Neural cell (in vitro differentiated cells): ENCODE results near the gene MARK2. TPM values are rescaled to one million over a fixed set of nuclear protein-coding genes. Genes with fewer than 3 reads are reported as not detected.

Source experiments
- H2AFZ ChIP-seq: fragments of 200-600, 300-800 bp; sonication (generic), shearing (Covaris generic); 2 replicates; pipeline ENCODE4 v1.6.0; 2014; ENCODE audit warnings: low read depth, mild to moderate bottlenecking, antibody characterized with exemption, low read length, moderate library complexity
- H3F3A ChIP-seq: fragments of 200-600 bp; shearing (Covaris generic); 2 replicates; pipeline ENCODE4 v1.6.1; 2016; ENCODE audit warnings: mild to moderate bottlenecking, moderate library complexity, mixed read lengths, antibody characterized with exemption, low read length; ENCODE audit not compliant: insufficient read depth, poor library complexity, severe bottlenecking
- H3K27ac ChIP-seq: fragments of 200-600, 300-800 bp; sonication (generic), shearing (Covaris generic); 2 replicates; pipeline ENCODE4 v1.5.1; 2014; ENCODE audit warnings: mild to moderate bottlenecking, low read length, moderate library complexity
- H3K27me3 ChIP-seq: fragments of 300-800, 200-600 bp; sonication (generic), shearing (Covaris generic); 2 replicates; pipeline ENCODE4 v1.6.0; 2014; ENCODE audit warnings: mild to moderate bottlenecking, low read depth, low read length, moderate library complexity; ENCODE audit not compliant: insufficient read depth
- H3K36me3 ChIP-seq: fragments of 300-800, 200-600 bp; sonication (generic), shearing (Covaris generic); 2 replicates; pipeline ENCODE4 v1.5.1; 2014; ENCODE audit warnings: mild to moderate bottlenecking, antibody characterized with exemption, low read length, moderate library complexity; ENCODE audit not compliant: insufficient read depth
- H3K4me2 ChIP-seq: fragments of 300-800, 200-600 bp; sonication (generic), shearing (Covaris generic); 2 replicates; pipeline ENCODE4 v1.6.0; 2014; ENCODE audit warnings: mild to moderate bottlenecking, low read length
- H3K4me3 ChIP-seq: fragments of 300-800, 200-600 bp; sonication (generic), shearing (Covaris generic); 2 replicates; pipeline ENCODE4 v1.5.1; 2014; ENCODE audit warnings: mild to moderate bottlenecking, low read length, moderate library complexity
- H3K79me2 ChIP-seq: fragments of 200-600 bp; shearing (Covaris generic); replicated peaks from 2 replicates; pipeline ENCODE4 v1.6.0; 2014; ENCODE audit warnings: mild to moderate bottlenecking, low read length, moderate library complexity; ENCODE audit not compliant: insufficient read depth
- H3K9ac ChIP-seq: fragments of 300-800, 200-600 bp; sonication (generic), shearing (Covaris generic); 2 replicates; pipeline ENCODE4 v1.6.1; 2016; ENCODE audit warnings: mild to moderate bottlenecking, low read length, mixed read lengths
- H3K9me2 ChIP-seq: fragments of 200-600 bp; shearing (Covaris generic); 2 replicates; pipeline ENCODE4 v1.6.1; 2016; ENCODE audit warnings: mild to moderate bottlenecking, low read length, mixed read lengths; ENCODE audit not compliant: insufficient read depth
- H3K9me3 ChIP-seq: fragments of 200-600, 300-800 bp; sonication (generic), shearing (Covaris generic); 2 replicates; pipeline ENCODE4 v1.6.1; 2016; ENCODE audit warnings: mild to moderate bottlenecking, mixed run types, low read length, moderate library complexity, mixed read lengths
- H4K20me1 ChIP-seq: fragments of 200-600 bp; shearing (Covaris generic); 2 replicates; pipeline ENCODE4 v1.6.1; 2016; ENCODE audit warnings: mild to moderate bottlenecking, mixed run types; ENCODE audit not compliant: insufficient read depth
- EP300 ChIP-seq: fragments of 450-650 bp; conservative IDR thresholded peaks from 2 replicates; pipeline ENCODE4 v1.6.1; 2014; ENCODE audit warnings: antibody characterized with exemption, mild to moderate bottlenecking, moderate library complexity; ENCODE audit not compliant: poor library complexity, severe bottlenecking
- EZH2 ChIP-seq: fragments of 200-600, 300-800 bp; shearing (Covaris generic), sonication (generic); IDR thresholded peaks from 2 replicates; pipeline ENCODE4 v1.6.1; 2014; ENCODE audit warnings: antibody characterized with exemption, low read length, borderline replicate concordance, mild to moderate bottlenecking; ENCODE audit not compliant: insufficient read depth, poor library complexity, severe bottlenecking
- MXI1 ChIP-seq: fragments of 450-650 bp; conservative IDR thresholded peaks from 2 replicates; pipeline ENCODE4 v1.6.1; 2014; ENCODE audit warnings: antibody characterized with exemption, mild to moderate bottlenecking; ENCODE audit not compliant: poor library complexity, severe bottlenecking
- POLR2AphosphoS5 ChIP-seq: IDR thresholded peaks from 2 replicates; pipeline ENCODE4 v1.6.1; 2012
- RAD21 ChIP-seq: fragments of 450-650 bp; conservative IDR thresholded peaks from 2 replicates; pipeline ENCODE4 v1.6.1; 2014; ENCODE audit warnings: antibody characterized with exemption, mild to moderate bottlenecking, moderate library complexity
- REST ChIP-seq: IDR thresholded peaks from 2 replicates; pipeline ENCODE4 v1.6.1; 2012; ENCODE audit warnings: borderline replicate concordance
- SMC3 ChIP-seq: fragments of 450-650 bp; conservative IDR thresholded peaks from 2 replicates; pipeline ENCODE4 v1.6.1; 2014; ENCODE audit warnings: antibody characterized with exemption, mild to moderate bottlenecking, moderate library complexity; ENCODE audit not compliant: poor library complexity
- TAF1 ChIP-seq: IDR thresholded peaks from 2 replicates; pipeline ENCODE4 v1.6.1; 2012; ENCODE audit warnings: low read depth
- polyA plus RNA-seq: library from polyadenylated mRNA; depleted of rRNA; stranded (reverse); fragments of >200 nt; gene quantifications from 2 replicates; pipeline ENCODE4 v1.2.3, GENCODE V29; 2014
- TF ChIP-seq, protein P1 (sequence below): fragments of 450-650 bp; IDR thresholded peaks from 2 replicates; pipeline ENCODE4 v1.5.1; 2014; ENCODE audit warnings: antibody characterized with exemption, mild to moderate bottlenecking, moderate library complexity; ENCODE audit not compliant: poor library complexity, severe bottlenecking

MARK2 gene
- polyA plus RNA-seq, 1 donor from 2014 or later, result 11.3 TPM

- Histone ChIP-seq H3K9me2 (no peaks in the 10 kb centered on the region), H3K27me3 (no peaks in the 10 kb centered on the region), H3K4me2 (no peak overlapping the region), H3K36me3 (no peaks in the 10 kb centered on the region), H3K27ac (no peak overlapping the region), H2AFZ (no peak overlapping the region), H3K9me3 (no peaks in the 10 kb centered on the region), H3K4me3 (no peak overlapping the region), H3K79me2 (no peaks in the 10 kb centered on the region), H4K20me1 (no peaks in the 10 kb centered on the region), H3F3A (no peaks in the 10 kb centered on the region), H3K9ac (no peak overlapping the region)
- TF ChIP-seq TAF1 (no peak), RAD21 (no peak), REST (no peak), SMC3 (no peak), EZH2 (no peak), EP300 (no peak), POLR2AphosphoS5 (no peak), MXI1 (no peak)
- TF ChIP-seq, protein P1, sequence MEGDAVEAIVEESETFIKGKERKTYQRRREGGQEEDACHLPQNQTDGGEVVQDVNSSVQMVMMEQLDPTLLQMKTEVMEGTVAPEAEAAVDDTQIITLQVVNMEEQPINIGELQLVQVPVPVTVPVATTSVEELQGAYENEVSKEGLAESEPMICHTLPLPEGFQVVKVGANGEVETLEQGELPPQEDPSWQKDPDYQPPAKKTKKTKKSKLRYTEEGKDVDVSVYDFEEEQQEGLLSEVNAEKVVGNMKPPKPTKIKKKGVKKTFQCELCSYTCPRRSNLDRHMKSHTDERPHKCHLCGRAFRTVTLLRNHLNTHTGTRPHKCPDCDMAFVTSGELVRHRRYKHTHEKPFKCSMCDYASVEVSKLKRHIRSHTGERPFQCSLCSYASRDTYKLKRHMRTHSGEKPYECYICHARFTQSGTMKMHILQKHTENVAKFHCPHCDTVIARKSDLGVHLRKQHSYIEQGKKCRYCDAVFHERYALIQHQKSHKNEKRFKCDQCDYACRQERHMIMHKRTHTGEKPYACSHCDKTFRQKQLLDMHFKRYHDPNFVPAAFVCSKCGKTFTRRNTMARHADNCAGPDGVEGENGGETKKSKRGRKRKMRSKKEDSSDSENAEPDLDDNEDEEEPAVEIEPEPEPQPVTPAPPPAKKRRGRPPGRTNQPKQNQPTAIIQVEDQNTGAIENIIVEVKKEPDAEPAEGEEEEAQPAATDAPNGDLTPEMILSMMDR, result no peak
Measured at GRCh38 chr11:63833048-63833447, 5.9 kb upstream of the MARK2 start.

DNA sequence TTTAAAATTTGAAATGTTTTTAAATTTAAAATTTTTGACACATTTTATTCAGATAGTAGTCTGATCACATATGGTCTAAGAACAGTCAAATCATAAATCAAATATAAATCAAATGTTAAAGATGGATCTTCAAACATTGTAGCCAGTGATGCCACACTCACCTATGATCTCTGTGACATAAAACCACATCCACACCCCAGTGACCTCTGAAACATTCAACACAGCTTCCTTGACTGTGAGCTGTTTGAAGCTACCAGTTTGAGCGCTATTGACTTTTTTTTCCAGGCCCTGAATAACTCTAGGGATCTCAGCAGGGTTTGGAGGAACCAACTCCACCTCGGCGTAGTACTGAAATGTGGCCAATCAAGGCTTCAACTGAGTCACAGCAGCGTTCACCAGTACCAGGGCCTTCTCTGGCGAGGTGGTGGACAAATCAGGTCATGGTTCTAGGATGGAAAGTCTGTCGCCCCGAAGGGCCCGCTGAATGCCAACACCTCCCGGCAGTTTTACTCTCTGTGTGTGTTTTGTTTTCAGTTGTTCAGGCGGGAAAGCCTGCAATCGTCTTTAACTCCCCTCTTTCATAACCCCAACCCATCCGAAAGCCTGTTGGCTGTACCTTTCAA is 4.3 kb upstream of the MARK2 start:
- Histone ChIP-seq H3K9me3 (no peaks in the 10 kb centered on the region), H3K79me2 (peaks cover 4% of the 10 kb centered on the region), H3K9ac (no peak overlapping the region), H3K36me3 (no peaks in the 10 kb centered on the region), H3K4me3 (no peak overlapping the region), H4K20me1 (peaks cover 4% of the 10 kb centered on the region), H3K27ac (no peak overlapping the region), H3K4me2 (no peak overlapping the region), H3F3A (no peaks in the 10 kb centered on the region), H2AFZ (no peak overlapping the region), H3K27me3 (no peaks in the 10 kb centered on the region), H3K9me2 (no peaks in the 10 kb centered on the region)
- TF ChIP-seq SMC3, result no peak
- no peak for TF ChIP-seq REST
- TF ChIP-seq, protein P1, result no peak
- TF ChIP-seq EZH2, result no peak
- no peak for TF ChIP-seq POLR2AphosphoS5
- TF ChIP-seq EP300, result no peak
- no peak for TF ChIP-seq TAF1
- TF ChIP-seq RAD21, result no peak
- TF ChIP-seq MXI1, result no peak
